Hypothalamus (tissue), 51 donors: Measurements from ENCODE around the gene SGCA.

Experiments
- DNase-seq, 51 donors: peaks; one replicate each; lab custom pipeline; 2025; lab: John Stamatoyannopoulos, UW

SGCA gene

GRCh38 chr17:50164697-50164988 is 1.2 kb upstream of the SGCA start:
- no peak for DNase-seq

GRCh38 chr17:50165066-50165465 is 739 bp upstream of the SGCA start:
- peak in 1 of 51 donors; percentile 8 for DNase-seq

- DNase-seq: no peak
Observed at GRCh38 chr17:50165466-50165865, 339 bp upstream of the SGCA start.

GRCh38 chr17:50166518-50167181 is 845 bp downstream of the SGCA start:
- no peak for DNase-seq

- DNase-seq: no peak
Observed at GRCh38 chr17:50167371-50167770, 1.6 kb downstream of the SGCA start.

- DNase-seq: no peak
Observed at GRCh38 chr17:50168319-50168718, 2.5 kb downstream of the SGCA start.

GRCh38 chr17:50169121-50169764 is 3.4 kb downstream of the SGCA start:
- DNase-seq: peak in 20 of 51 donors; percentile 8 to 64 (median 24)

- no peak for DNase-seq
Observed at GRCh38 chr17:50169881-50170459, 4.2 kb downstream of the SGCA start.

GRCh38 chr17:50170662-50171370 is 5.0 kb downstream of the SGCA start:
- DNase-seq: no peak

GRCh38 chr17:50171371-50172071 is 5.7 kb downstream of the SGCA start:
- no peak for DNase-seq

GRCh38 chr17:50172130-50172529 is 6.3 kb downstream of the SGCA start:
- DNase-seq: no peak

- DNase-seq: no peak
Observed at GRCh38 chr17:50172936-50173334, 7.1 kb downstream of the SGCA start.

GRCh38 chr17:50173335-50173941 is 7.6 kb downstream of the SGCA start:
- DNase-seq: no peak

GRCh38 chr17:50174444-50174843 is 8.6 kb downstream of the SGCA start:
- DNase-seq: no peak

- no peak for DNase-seq
Observed at GRCh38 chr17:50175035-50175807, 9.4 kb downstream of the SGCA start.

GRCh38 chr17:50176559-50177357 is 11.0 kb downstream of the SGCA start:
- DNase-seq: no peak

GRCh38 chr17:50177476-50177875 is 11.7 kb downstream of the SGCA start:
- DNase-seq: no peak

GRCh38 chr17:50177983-50178834 is 12.4 kb downstream of the SGCA start:
- DNase-seq: peak in 36 of 51 donors; percentile 12 to 77 (median 40)
